Naive thymus-derived CD4-positive, alpha-beta T cell (primary cell): ENCODE results near the gene PGRMC2. TPM values are rescaled to one million over a fixed set of nuclear protein-coding genes. Genes with fewer than 3 reads are reported as not detected.
A peak's percentile ranks its signal among the peaks of the same experiment; 100 is the strongest.

Experiments
- ATAC-seq: fragments of 150-1000 bp; cut with Tn5 transposase; 2 replicates; pipeline ENCODE4 v1.10.0; 2021; ENCODE audit warnings: mild to moderate bottlenecking, moderate library complexity
- CTCF ChIA-PET: fragments of 350-600 bp; sonication (Branson Sonifier 250); formaldehyde crosslinking; loops from one replicate; lab custom pipeline; 2021; ENCODE audit warnings: antibody characterized with exemption; lab: Charles Lee
- POLR2A ChIA-PET: fragments of 350-600 bp; sonication (Branson Sonifier 250); formaldehyde crosslinking; loops from one replicate; lab custom pipeline; 2021; ENCODE audit warnings: antibody characterized with exemption, inconsistent platforms; lab: Charles Lee
- DNase-seq, 9 donors: peaks; one replicate each; pipeline versions ENCODE4 v3.0.0 to v3.0.0-alpha.2; 2020 to 2022; ENCODE audit warnings: mixed read lengths in 1 of 9
- H3K27ac ChIP-seq: one replicate; pipeline ENCODE4 v1.7.0; 2013; ENCODE audit warnings: mild to moderate bottlenecking, low read depth, low read length, moderate library complexity
- H3K27me3 ChIP-seq, 2 donors: one replicate each; pipeline ENCODE4 v1.7.0; 2013; ENCODE audit warnings: low read length in 2 of 2, mild to moderate bottlenecking in 2 of 2, moderate library complexity in 2 of 2; ENCODE audit not compliant: control insufficient read depth in 2 of 2, insufficient read depth in 2 of 2
- H3K36me3 ChIP-seq, 3 experiments: 1 replicate in 2 of 3; 2 replicates in 1 of 3; pipeline ENCODE4 v1.7.0; 2013; ENCODE audit warnings: low read length in 3 of 3, mild to moderate bottlenecking in 3 of 3, moderate library complexity in 1 of 3; ENCODE audit not compliant: insufficient read depth in 3 of 3, control insufficient read depth in 2 of 3
- H3K4me1 ChIP-seq, 2 donors: one replicate each; pipeline ENCODE4 v1.7.0; 2013; ENCODE audit warnings: low read length in 2 of 2, mild to moderate bottlenecking in 2 of 2, moderate library complexity in 1 of 2; ENCODE audit not compliant: control insufficient read depth in 2 of 2, insufficient read depth in 2 of 2
- H3K4me3 ChIP-seq: 2 replicates; pipeline ENCODE4 v1.7.0; 2013; ENCODE audit warnings: mild to moderate bottlenecking, low read length
- H3K9me3 ChIP-seq, 3 experiments: 1 replicate in 2 of 3; 2 replicates in 1 of 3; pipeline ENCODE4 v1.7.0; 2013; ENCODE audit warnings: low read length in 3 of 3; ENCODE audit not compliant: control insufficient read depth in 2 of 3
- H3K27ac Mint-ChIP-seq, 9 donors: one replicate each; pipeline ENCODE4 v1.8.0; 2020 to 2022; ENCODE audit warnings: mixed read lengths in 9 of 9, mild to moderate bottlenecking in 8 of 9, moderate library complexity in 5 of 9, inconsistent platforms in 2 of 9
- H3K27me3 Mint-ChIP-seq, 5 donors: one replicate each; pipeline ENCODE4 v1.8.0; 2021 to 2022; ENCODE audit warnings: mixed read lengths in 5 of 5, mild to moderate bottlenecking in 1 of 5
- H3K36me3 Mint-ChIP-seq, 5 donors: one replicate each; pipeline ENCODE4 v1.8.0; 2020 to 2022; ENCODE audit warnings: mixed read lengths in 5 of 5, mild to moderate bottlenecking in 3 of 5, inconsistent platforms in 1 of 5
- H3K4me1 Mint-ChIP-seq, 7 donors: one replicate each; pipeline ENCODE4 v1.8.0; 2020 to 2022; ENCODE audit warnings: mixed read lengths in 7 of 7, mild to moderate bottlenecking in 3 of 7, inconsistent platforms in 1 of 7
- H3K4me3 Mint-ChIP-seq, 10 donors: one replicate each; pipeline ENCODE4 v1.8.0; 2020 to 2022; ENCODE audit warnings: mild to moderate bottlenecking in 10 of 10, mixed read lengths in 10 of 10, moderate library complexity in 6 of 10, inconsistent platforms in 2 of 10
- H3K9me3 Mint-ChIP-seq, 11 donors: one replicate each; pipeline ENCODE4 v1.8.0; 2020 to 2022; ENCODE audit warnings: mixed read lengths in 11 of 11, mild to moderate bottlenecking in 4 of 11, inconsistent platforms in 1 of 11, moderate library complexity in 1 of 11
- intact Hi-C, 2 donors: fragments of 100-400 bp; cut with micrococcal nuclease; formaldehyde crosslinking; loops; one replicate each; pipeline ENCODE4 v1.15.1; 2023
- polyA plus RNA-seq, 2 donors: library from polyadenylated mRNA; unstranded; fragments of 300-500 nt; fragmentation: Illumina TruSeq; gene quantifications; one replicate each; pipeline ENCODE4 v1.2.3, GENCODE V29; 2021
- total RNA-seq, 6 experiments: library from RNA in 5 of 6; stranded (reverse) in 5 of 6; gene quantifications; 1 replicate in 5 of 6; 2 replicates in 1 of 6; pipeline ENCODE4 v1.2.3 and lab custom pipeline; 2021 to 2026

The PGRMC2 gene
- total and polyA plus RNA-seq, 7 experiments from 2014 or later, result 17.4 to 65.6 (median 42.6) TPM

DNA sequence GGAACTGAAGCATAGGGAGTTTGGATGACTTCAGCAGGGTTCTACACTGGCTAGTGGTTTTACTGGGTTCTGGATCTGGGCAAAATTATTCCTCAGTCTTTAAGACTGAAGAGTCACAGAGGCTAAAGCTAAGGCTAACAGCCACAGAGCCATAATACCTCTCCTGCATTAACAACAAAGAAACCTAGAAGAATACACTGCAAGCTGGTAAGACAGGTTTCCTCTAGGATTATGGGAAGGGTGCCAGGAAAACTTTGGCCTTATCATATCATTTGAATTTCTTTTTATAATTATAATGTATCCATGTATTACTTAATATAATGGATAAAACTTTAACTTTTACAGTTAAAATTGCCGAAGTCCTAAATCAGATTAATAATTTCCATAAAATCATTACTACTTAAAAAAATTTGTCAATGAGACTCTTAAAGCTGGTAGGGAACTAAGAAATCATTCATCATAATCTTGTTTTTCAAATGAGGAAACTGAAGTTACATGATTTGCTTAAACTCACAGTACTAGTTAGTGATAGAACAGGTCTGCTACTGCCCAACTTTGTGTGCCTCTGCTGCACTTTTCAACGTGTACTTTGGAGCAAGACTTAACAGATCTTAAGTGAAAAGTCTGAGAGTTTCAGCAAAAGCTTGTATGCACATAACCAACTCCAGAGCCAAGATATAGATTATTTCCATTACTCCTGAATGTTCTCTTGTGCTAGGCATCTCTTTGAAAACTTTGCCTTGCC, 24.2 kb upstream of the PGRMC2 start:
- Mint-ChIP-seq H3K4me1 (no peaks in the 10 kb centered on the region), H3K27me3 (no peaks in the 10 kb centered on the region), H3K9me3 (no peaks in the 10 kb centered on the region), H3K27ac (no peak overlapping the region), H3K4me3 (no peak overlapping the region), H3K36me3 (peaks cover 0 to 59% (median 33%) of the 10 kb centered on the region in 5 donors)
- Histone ChIP-seq H3K27ac (no peak overlapping the region), H3K9me3 (no peaks in the 10 kb centered on the region), H3K36me3 (no peaks in the 10 kb centered on the region), H3K27me3 (no peaks in the 10 kb centered on the region), H3K4me1 (no peaks in the 10 kb centered on the region), H3K4me3 (no peak overlapping the region)
- DNase-seq (no peak), ATAC-seq (no peak)
- intact Hi-C loops, result no loop called here
- POLR2A ChIA-PET, result no interaction called here
- CTCF ChIA-PET, result no interaction called here

- no peak overlapping the region for H3K4me3 ChIP-seq
- no peaks in the 10 kb centered on the region for H3K4me1 Mint-ChIP-seq
- no peaks in the 10 kb centered on the region for H3K9me3 Mint-ChIP-seq
- no peak for DNase-seq
- H3K27ac ChIP-seq, result no peak overlapping the region
- H3K36me3 ChIP-seq, result no peaks in the 10 kb centered on the region
- H3K27ac Mint-ChIP-seq, result peak overlapping the region in 1 of 9 donors; percentile 30
- ATAC-seq, result no peak
- CTCF ChIA-PET, result no interaction called here
- no peaks in the 10 kb centered on the region for H3K9me3 ChIP-seq
- POLR2A ChIA-PET, result interaction anchor here (1.0 kb wide), 1 partner anchor 14 kb away, joined by 3 read pairs; no protein-coding TSS in a partner anchor
- H3K27me3 ChIP-seq, result no peaks in the 10 kb centered on the region
- no peaks in the 10 kb centered on the region for H3K4me1 ChIP-seq
- H3K36me3 Mint-ChIP-seq, result peaks cover 0 to 50% (median 25%) of the 10 kb centered on the region in 5 donors
- H3K27me3 Mint-ChIP-seq, result no peaks in the 10 kb centered on the region
- intact Hi-C loops, result no loop called here
- H3K4me3 Mint-ChIP-seq, result no peak overlapping the region
Measured at GRCh38 chr4:128310266-128310697, 22.7 kb upstream of the PGRMC2 start.

GRCh38 chr4:128309585-128309984, 22.0 kb upstream of the PGRMC2 start:
- no peaks in the 10 kb centered on the region for H3K9me3 Mint-ChIP-seq
- Histone ChIP-seq H3K4me3 (no peak overlapping the region), H3K4me1 (no peaks in the 10 kb centered on the region), H3K36me3 (no peaks in the 10 kb centered on the region), H3K27me3 (no peaks in the 10 kb centered on the region), H3K9me3 (no peaks in the 10 kb centered on the region), H3K27ac (no peak overlapping the region)
- peaks cover 0 to 45% (median 22%) of the 10 kb centered on the region in 5 donors for H3K36me3 Mint-ChIP-seq
- intact Hi-C loops, result no loop called here
- no peak for ATAC-seq
- H3K4me1 Mint-ChIP-seq, result no peaks in the 10 kb centered on the region
- DNase-seq, result no peak
- no peaks in the 10 kb centered on the region for H3K27me3 Mint-ChIP-seq
- no peak overlapping the region for H3K27ac Mint-ChIP-seq
- ChIA-PET CTCF (no interaction called here), POLR2A (interaction anchor here (1.0 kb wide), 1 partner anchor 13 kb away, joined by 3 read pairs; no protein-coding TSS in a partner anchor)
- H3K4me3 Mint-ChIP-seq, result no peak overlapping the region

- DNase-seq (no peak), ATAC-seq (no peak)
- Mint-ChIP-seq H3K4me1 (no peaks in the 10 kb centered on the region), H3K27ac (no peak overlapping the region), H3K4me3 (no peak overlapping the region), H3K9me3 (no peaks in the 10 kb centered on the region), H3K27me3 (no peaks in the 10 kb centered on the region), H3K36me3 (peaks cover 0 to 39% (median 16%) of the 10 kb centered on the region in 5 donors)
- ChIA-PET POLR2A (interaction anchor here (0.6 to 1.0 kb wide), 2 partner anchors 12 to 145 kb away, joined by 3 read pairs; no protein-coding TSS in a partner anchor), CTCF (interaction anchor here (1.0 kb wide), 1 partner anchor 21 kb away, joined by 3 read pairs; no protein-coding TSS in a partner anchor)
- Histone ChIP-seq H3K4me3 (no peak overlapping the region), H3K9me3 (no peaks in the 10 kb centered on the region), H3K27ac (no peak overlapping the region), H3K36me3 (no peaks in the 10 kb centered on the region), H3K4me1 (no peaks in the 10 kb centered on the region), H3K27me3 (no peaks in the 10 kb centered on the region)
- intact Hi-C loops, result no loop called here
Measured at GRCh38 chr4:128308986-128309385, 21.4 kb upstream of the PGRMC2 start.

GRCh38 chr4:128307123-128307571, 19.5 kb upstream of the PGRMC2 start:
- Mint-ChIP-seq H3K9me3 (no peaks in the 10 kb centered on the region), H3K4me3 (no peak overlapping the region), H3K4me1 (no peaks in the 10 kb centered on the region), H3K36me3 (peaks cover 0 to 48% (median 11%) of the 10 kb centered on the region in 5 donors), H3K27ac (peak overlapping the region in 2 of 9 donors; percentile 10 to 80), H3K27me3 (no peaks in the 10 kb centered on the region)
- no peaks in the 10 kb centered on the region for H3K9me3 ChIP-seq
- H3K27ac ChIP-seq, result no peak overlapping the region
- no peak for DNase-seq
- intact Hi-C loops, result no loop called here
- ChIA-PET CTCF (no interaction called here), POLR2A (no interaction called here)
- no peaks in the 10 kb centered on the region for H3K4me1 ChIP-seq
- no peak overlapping the region for H3K4me3 ChIP-seq
- ATAC-seq, result no peak
- no peaks in the 10 kb centered on the region for H3K27me3 ChIP-seq
- no peaks in the 10 kb centered on the region for H3K36me3 ChIP-seq

GRCh38 chr4:128305942-128306341, 18.3 kb upstream of the PGRMC2 start:
- intact Hi-C loops, result no loop called here
- Histone ChIP-seq H3K4me3 (no peak overlapping the region), H3K9me3 (no peaks in the 10 kb centered on the region), H3K27me3 (no peaks in the 10 kb centered on the region), H3K4me1 (no peaks in the 10 kb centered on the region), H3K36me3 (no peaks in the 10 kb centered on the region), H3K27ac (no peak overlapping the region)
- ChIA-PET CTCF (no interaction called here), POLR2A (no interaction called here)
- Mint-ChIP-seq H3K9me3 (no peaks in the 10 kb centered on the region), H3K36me3 (peaks cover 0 to 51% (median 13%) of the 10 kb centered on the region in 5 donors), H3K27ac (no peak overlapping the region), H3K27me3 (no peaks in the 10 kb centered on the region), H3K4me1 (no peaks in the 10 kb centered on the region), H3K4me3 (no peak overlapping the region)
- ATAC-seq (no peak), DNase-seq (no peak)

DNA sequence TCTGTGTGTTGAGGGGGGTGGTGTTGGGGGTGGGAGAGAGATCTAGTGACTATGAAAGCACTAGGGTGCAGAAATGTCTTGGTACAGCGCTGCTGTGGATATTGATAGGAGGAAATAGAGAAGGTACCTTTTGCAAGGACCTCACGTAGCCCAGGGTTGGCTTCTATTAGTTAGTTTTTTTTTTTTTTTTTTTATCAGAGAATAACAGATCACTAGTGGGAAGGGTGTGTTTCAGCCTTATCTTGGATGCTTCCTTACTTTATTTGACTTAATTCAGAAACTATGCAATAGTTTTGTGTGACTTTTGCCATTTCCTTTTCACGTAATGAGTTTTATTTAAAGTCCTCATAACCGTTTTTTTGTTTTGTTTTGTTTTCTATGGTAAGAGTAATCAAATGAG, 16.4 kb upstream of the PGRMC2 start:
- no peak for ATAC-seq
- CTCF ChIA-PET, result no interaction called here
- no peaks in the 10 kb centered on the region for H3K4me1 ChIP-seq
- H3K4me3 ChIP-seq, result no peak overlapping the region
- H3K27me3 ChIP-seq, result no peaks in the 10 kb centered on the region
- POLR2A ChIA-PET, result no interaction called here
- intact Hi-C loops, result no loop called here
- no peak overlapping the region for H3K4me3 Mint-ChIP-seq
- no peaks in the 10 kb centered on the region for H3K27me3 Mint-ChIP-seq
- H3K4me1 Mint-ChIP-seq, result no peaks in the 10 kb centered on the region
- H3K36me3 ChIP-seq, result no peaks in the 10 kb centered on the region
- peaks cover 0 to 51% (median 24%) of the 10 kb centered on the region in 5 donors for H3K36me3 Mint-ChIP-seq
- H3K27ac Mint-ChIP-seq, result peak overlapping the region in 1 of 9 donors; percentile 14
- no peak for DNase-seq
- H3K9me3 Mint-ChIP-seq, result no peaks in the 10 kb centered on the region
- no peaks in the 10 kb centered on the region for H3K9me3 ChIP-seq
- no peak overlapping the region for H3K27ac ChIP-seq
